ENCODE measurements around the gene ATP6AP1.

ATP6AP1 gene

DNA sequence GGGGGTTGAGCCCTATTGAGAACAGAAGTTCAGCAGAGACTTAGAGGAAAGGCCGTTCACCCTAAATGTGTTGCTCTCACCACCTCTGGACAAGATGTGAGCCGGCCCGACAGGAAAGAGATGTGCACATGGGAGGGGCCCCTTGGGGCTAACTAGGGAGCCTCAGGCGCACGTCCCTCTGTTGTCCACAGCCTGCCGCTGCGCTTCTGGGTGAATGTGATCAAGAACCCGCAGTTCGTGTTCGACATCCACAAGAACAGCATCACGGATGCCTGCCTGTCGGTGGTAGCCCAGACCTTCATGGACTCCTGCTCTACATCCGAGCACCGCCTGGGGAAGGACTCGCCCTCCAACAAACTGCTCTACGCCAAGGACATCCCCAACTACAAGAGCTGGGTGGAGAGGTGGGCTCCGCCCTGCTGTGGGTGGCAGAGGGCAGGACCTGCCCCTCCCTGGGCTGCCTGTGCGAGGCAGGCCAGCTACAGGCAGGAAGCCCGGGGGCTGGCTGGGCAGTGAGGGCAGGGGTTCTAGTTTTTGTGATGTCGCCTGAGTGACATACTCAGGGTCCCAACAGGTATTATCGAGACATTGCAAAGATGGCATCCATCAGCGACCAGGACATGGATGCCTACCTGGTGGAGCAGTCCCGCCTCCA is 42.6 kb downstream of the ATP6AP1 start:
- H3K9me3 ChIP-seq (ENCODE audit: control insufficient read depth, insufficient read depth, low read length), result no peaks in the 10 kb centered on the region
- H3K4me2 ChIP-seq (ENCODE audit: low read length), result no peak overlapping the region
- no peaks in the 10 kb centered on the region for H4K20me1 ChIP-seq (ENCODE audit: control insufficient read depth, insufficient read depth, low read depth, low read length)
- no peaks in the 10 kb centered on the region; the same call in 1 of the 2 replicates for H3K36me3 ChIP-seq (ENCODE audit: control insufficient read depth, low read length)
- no peaks in the 10 kb centered on the region for H3F3A ChIP-seq (ENCODE audit: control insufficient read depth, insufficient read depth)
- H3K4me3 ChIP-seq (ENCODE audit: low read length), result no peak overlapping the region
- no peak overlapping the region for H3K27ac ChIP-seq (ENCODE audit: low read depth, low read length)
- H3K79me2 ChIP-seq (ENCODE audit: control insufficient read depth, low read length), result no peaks in the 10 kb centered on the region
- no peaks in the 10 kb centered on the region for H3K9me2 ChIP-seq (replicated peaks; ENCODE audit: control insufficient read depth, low read length)
- no peaks in the 10 kb centered on the region for H3K4me1 ChIP-seq (ENCODE audit: control insufficient read depth, low read length)
- TF ChIP-seq, protein P1, sequence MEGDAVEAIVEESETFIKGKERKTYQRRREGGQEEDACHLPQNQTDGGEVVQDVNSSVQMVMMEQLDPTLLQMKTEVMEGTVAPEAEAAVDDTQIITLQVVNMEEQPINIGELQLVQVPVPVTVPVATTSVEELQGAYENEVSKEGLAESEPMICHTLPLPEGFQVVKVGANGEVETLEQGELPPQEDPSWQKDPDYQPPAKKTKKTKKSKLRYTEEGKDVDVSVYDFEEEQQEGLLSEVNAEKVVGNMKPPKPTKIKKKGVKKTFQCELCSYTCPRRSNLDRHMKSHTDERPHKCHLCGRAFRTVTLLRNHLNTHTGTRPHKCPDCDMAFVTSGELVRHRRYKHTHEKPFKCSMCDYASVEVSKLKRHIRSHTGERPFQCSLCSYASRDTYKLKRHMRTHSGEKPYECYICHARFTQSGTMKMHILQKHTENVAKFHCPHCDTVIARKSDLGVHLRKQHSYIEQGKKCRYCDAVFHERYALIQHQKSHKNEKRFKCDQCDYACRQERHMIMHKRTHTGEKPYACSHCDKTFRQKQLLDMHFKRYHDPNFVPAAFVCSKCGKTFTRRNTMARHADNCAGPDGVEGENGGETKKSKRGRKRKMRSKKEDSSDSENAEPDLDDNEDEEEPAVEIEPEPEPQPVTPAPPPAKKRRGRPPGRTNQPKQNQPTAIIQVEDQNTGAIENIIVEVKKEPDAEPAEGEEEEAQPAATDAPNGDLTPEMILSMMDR (IDR thresholded peaks at IDR 0.05; ENCODE audit: low read depth, low read length, poor library complexity, severe bottlenecking), result no peak
- TF ChIP-seq EZH2phosphoT487 (IDR thresholded peaks at IDR 0.05; ENCODE audit: borderline replicate concordance, low read length), result no peak
- no peaks in the 10 kb centered on the region for H3K27me3 ChIP-seq (ENCODE audit: control insufficient read depth, low read length)

DNA sequence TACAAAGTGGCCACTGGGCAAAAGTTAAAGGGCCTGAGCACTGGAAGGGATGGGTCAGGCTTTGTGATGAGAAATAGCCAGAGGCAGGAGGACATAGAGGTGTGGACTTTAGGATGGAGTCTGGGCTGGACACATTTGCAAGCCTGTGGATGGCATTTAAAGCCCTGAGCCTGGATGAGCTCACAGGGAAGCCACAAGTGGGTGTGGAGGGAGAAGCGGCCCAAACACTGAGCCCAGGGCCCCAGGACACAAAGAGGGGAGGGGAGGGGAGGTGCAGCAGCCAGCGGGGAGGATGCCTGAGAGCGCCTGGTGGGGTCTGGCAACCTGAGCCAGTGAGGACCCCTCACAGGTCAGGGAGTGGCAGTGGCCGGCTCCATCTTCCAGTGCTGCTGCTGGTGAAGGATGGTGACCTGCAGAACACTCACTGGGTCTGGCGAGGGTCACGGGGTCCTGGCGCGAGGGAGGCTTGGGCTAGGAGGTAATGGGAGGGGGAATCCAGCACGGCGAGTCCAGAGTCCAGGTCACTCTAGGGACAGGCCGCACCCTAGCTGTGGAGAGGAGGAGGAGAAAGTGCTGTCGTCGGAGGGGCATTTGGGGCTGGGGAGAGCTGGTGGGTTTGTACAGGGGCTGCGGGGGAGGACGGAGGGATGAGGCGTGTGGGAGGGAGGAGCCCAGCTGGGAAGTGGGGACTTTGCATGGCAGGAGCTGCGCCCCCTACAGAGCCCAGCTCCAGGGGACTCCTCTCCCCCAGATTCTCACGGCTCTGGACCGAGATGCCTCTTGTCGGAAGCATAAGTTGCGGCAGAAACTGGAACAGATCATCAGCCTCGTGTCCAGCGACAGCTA is 43.6 kb downstream of the ATP6AP1 start:
- no peak overlapping the region for H3K27ac ChIP-seq (ENCODE audit: low read depth, low read length)
- H3K9me2 ChIP-seq (replicated peaks; ENCODE audit: control insufficient read depth, low read length), result no peaks in the 10 kb centered on the region
- H3K4me3 ChIP-seq (ENCODE audit: low read length), result no peak overlapping the region
- no peaks in the 10 kb centered on the region; the same call in 1 of the 2 replicates for H3K36me3 ChIP-seq (ENCODE audit: control insufficient read depth, low read length)
- no peaks in the 10 kb centered on the region for H3K27me3 ChIP-seq (ENCODE audit: control insufficient read depth, low read length)
- H3F3A ChIP-seq (ENCODE audit: control insufficient read depth, insufficient read depth), result no peaks in the 10 kb centered on the region
- H3K79me2 ChIP-seq (ENCODE audit: control insufficient read depth, low read length), result no peaks in the 10 kb centered on the region
- H3K4me1 ChIP-seq (ENCODE audit: control insufficient read depth, low read length), result no peaks in the 10 kb centered on the region; the same call in 1 of the 2 replicates
- TF ChIP-seq EZH2phosphoT487 (IDR thresholded peaks at IDR 0.05; ENCODE audit: borderline replicate concordance, low read length), result no peak
- TF ChIP-seq, protein P1 (IDR thresholded peaks at IDR 0.05; ENCODE audit: low read depth, low read length, poor library complexity, severe bottlenecking), result no peak
- H3K4me2 ChIP-seq (ENCODE audit: low read length), result no peak overlapping the region
- H4K20me1 ChIP-seq (ENCODE audit: control insufficient read depth, insufficient read depth, low read depth, low read length), result no peaks in the 10 kb centered on the region
- no peaks in the 10 kb centered on the region for H3K9me3 ChIP-seq (ENCODE audit: control insufficient read depth, insufficient read depth, low read length)

DNA sequence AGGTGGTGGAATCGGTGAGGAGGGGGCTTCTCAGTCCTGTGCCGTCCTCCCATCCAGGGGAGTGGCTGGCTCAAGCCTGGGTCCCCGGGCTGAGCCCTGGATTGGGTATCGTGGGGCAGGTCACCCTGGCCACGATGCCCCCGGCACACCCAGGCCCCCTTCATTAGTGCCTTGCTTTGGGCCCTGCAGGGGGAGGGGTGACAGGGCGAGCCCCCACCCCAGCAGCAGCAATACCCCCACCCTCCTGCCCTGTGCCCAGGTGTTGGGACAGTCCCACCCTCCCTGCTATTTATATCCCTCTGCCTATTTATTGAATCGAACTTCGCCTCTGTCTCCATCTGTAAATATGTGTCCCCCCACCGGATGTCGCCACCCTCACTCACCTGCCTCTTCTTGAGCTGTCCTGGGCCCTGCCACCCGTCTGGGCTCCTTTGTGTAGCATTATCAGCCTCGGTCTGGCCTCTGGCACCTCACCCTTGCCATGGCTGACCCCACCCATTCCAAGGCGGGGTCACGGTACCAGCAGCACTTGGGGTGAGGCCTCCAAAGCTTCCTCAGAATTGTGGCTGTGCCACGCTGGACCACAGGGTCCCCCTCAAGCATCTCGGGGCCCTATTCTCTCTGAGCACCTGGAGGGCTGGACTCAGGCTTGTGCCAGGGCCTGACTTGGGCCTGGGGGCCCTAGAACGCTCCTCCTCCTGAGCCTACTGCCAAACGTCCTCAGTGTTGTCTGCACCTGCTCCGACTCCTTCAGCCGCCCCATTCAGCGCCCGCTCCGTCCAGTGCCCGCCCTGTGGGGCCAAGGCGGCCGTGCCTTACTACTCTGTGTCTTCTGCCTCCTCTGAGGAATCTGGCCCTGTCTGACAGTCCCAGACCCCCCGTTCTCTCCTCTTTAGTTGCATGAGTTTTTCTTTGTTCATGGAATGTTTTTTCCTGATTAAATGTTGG is 44.5 kb downstream of the ATP6AP1 start:
- Histone ChIP-seq H3K4me1 (ENCODE audit: control insufficient read depth, low read length) (peaks cover 7% of the 10 kb centered on the region), H3K36me3 (ENCODE audit: control insufficient read depth, low read length) (no peaks in the 10 kb centered on the region; the same call in 1 of the 2 replicates), H3K4me3 (ENCODE audit: low read length) (no peak overlapping the region), H3K4me2 (ENCODE audit: low read length) (no peak overlapping the region), H3K79me2 (ENCODE audit: control insufficient read depth, low read length) (peaks cover 3% of the 10 kb centered on the region), H4K20me1 (ENCODE audit: control insufficient read depth, insufficient read depth, low read depth, low read length) (no peaks in the 10 kb centered on the region), H3F3A (ENCODE audit: control insufficient read depth, insufficient read depth) (peaks cover 2% of the 10 kb centered on the region; the same call in 1 of the 2 replicates), H3K9me2 (replicated peaks; ENCODE audit: control insufficient read depth, low read length) (no peaks in the 10 kb centered on the region), H3K9me3 (ENCODE audit: control insufficient read depth, insufficient read depth, low read length) (no peaks in the 10 kb centered on the region), H3K27ac (ENCODE audit: low read depth, low read length) (no peak overlapping the region), H3K27me3 (ENCODE audit: control insufficient read depth, low read length) (no peaks in the 10 kb centered on the region)
- TF ChIP-seq, protein P1 (IDR thresholded peaks at IDR 0.05; ENCODE audit: low read depth, low read length, poor library complexity, severe bottlenecking), result no peak
- TF ChIP-seq EZH2phosphoT487 (IDR thresholded peaks at IDR 0.05; ENCODE audit: borderline replicate concordance, low read length), result no peak

Data from DOHH2 (cell line).